Measurements from ENCODE around the gene FAM217B.
A peak's percentile ranks its signal among the peaks of the same experiment; 100 is the strongest.

The FAM217B gene

GRCh38 chr20:59940129-59940955, at the start of gene FAM217B, which contains the start of gene PPP1R3D:
FAM217B (plus strand) TSS chr20:59940389; CDS start chr20:59943944, 3,555 bp downstream.
PPP1R3D (minus strand) TSS chr20:59940305; CDS start chr20:59939931, 374 bp downstream.
- peak; percentile 88 for DNase-seq

- no peak for DNase-seq
These were observed 48.6 kb upstream of the FAM217B start for GRCh38 chr20:59891581-59891980.

GRCh38 chr20:59895908-59896307, 44.3 kb upstream of the FAM217B start:
- no peak for DNase-seq

- no peak for DNase-seq
These were observed 37.7 kb upstream of the FAM217B start for GRCh38 chr20:59902470-59902869.

GRCh38 chr20:59903621-59904020, 36.6 kb upstream of the FAM217B start:
- DNase-seq, result no peak

- no peak for DNase-seq
These were observed 31.3 kb upstream of the FAM217B start for GRCh38 chr20:59908855-59909254.

GRCh38 chr20:59911041-59911440, 29.1 kb upstream of the FAM217B start:
- no peak for DNase-seq

GRCh38 chr20:59912609-59913008, 27.6 kb upstream of the FAM217B start:
- DNase-seq, result no peak

- no peak for DNase-seq
These were observed 19.2 kb upstream of the FAM217B start for GRCh38 chr20:59920944-59921343.

- no peak for DNase-seq
These were observed 16.7 kb upstream of the FAM217B start for GRCh38 chr20:59923514-59923913.

GRCh38 chr20:59925359-59925758, 14.8 kb upstream of the FAM217B start:
- DNase-seq, result no peak

GRCh38 chr20:59925899-59926298, 14.3 kb upstream of the FAM217B start:
- no peak for DNase-seq

- no peak for DNase-seq
These were observed 8.5 kb upstream of the FAM217B start for GRCh38 chr20:59931511-59932312.

GRCh38 chr20:59932616-59933295, 7.4 kb upstream of the FAM217B start:
- DNase-seq, result no peak

- peak; percentile 73 for DNase-seq
These were observed 6.8 kb upstream of the FAM217B start, which contains the start of gene SYCP2 for GRCh38 chr20:59933296-59933848. SYCP2 (minus strand) TSS chr20:59933637; CDS start chr20:59922413, 11,224 bp downstream.

GRCh38 chr20:59933849-59934585, 6.2 kb upstream of the FAM217B start:
- DNase-seq, result peak; percentile 74

GRCh38 chr20:59935457-59936185, 4.6 kb upstream of the FAM217B start:
- DNase-seq, result no peak

- DNase-seq, result no peak
These were observed 3.8 kb upstream of the FAM217B start for GRCh38 chr20:59936409-59936808.

- no peak for DNase-seq
These were observed 3.0 kb upstream of the FAM217B start for GRCh38 chr20:59937150-59937549.

- DNase-seq, result no peak
These were observed 2.0 kb upstream of the FAM217B start for GRCh38 chr20:59938221-59938620.

GRCh38 chr20:59938696-59939051, 1.5 kb upstream of the FAM217B start:
- no peak for DNase-seq

All from CD4-positive, alpha-beta T cell treated with Interferon gamma for 1 hour (primary cell).